ENCODE data around the gene ZBTB47. TPM values are rescaled to one million over a fixed set of nuclear protein-coding genes. Genes with fewer than 3 reads are reported as not detected.

The ZBTB47 gene
- total RNA-seq, 4 donors from 2014 or later: 10.0 to 44.1 (median 19.7) TPM

GRCh38 chr3:42638339-42638842 is 15.1 kb upstream of the ZBTB47 start:
- Histone ChIP-seq H3K27ac (peak overlapping the region; percentile 9 to 49 (median 28)), H3K9me3 (no peaks in the 10 kb centered on the region), H3K4me3 (no peak overlapping the region), H3K4me1 (peaks cover 0 to 13% (median 0%) of the 10 kb centered on the region in 4 donors), H3K27me3 (no peaks in the 10 kb centered on the region), H3K36me3 (peaks cover 0 to 79% (median 39%) of the 10 kb centered on the region in 4 donors)
- 48 to 64% methylated on average over 5 to 6 of the region's 6 CpGs for WGBS, 2 donors (ENCODE audit: low coverage in 1 of 2)
- no peak for TF ChIP-seq CTCF (IDR thresholded peaks at IDR 0.05)
- no peak for TF ChIP-seq EP300 (IDR thresholded peaks at IDR 0.05; ENCODE audit: low read depth)
- TF ChIP-seq POLR2AphosphoS5 (IDR thresholded peaks at IDR 0.05): no peak
- TF ChIP-seq POLR2A (IDR thresholded peaks at IDR 0.05): no peak
- no peak for DNase-seq
- in situ Hi-C loops (cut with MboI; ENCODE audit: low pct_ligation_motif_present in 1 of 4, low pct_unique_long_range_greater_than_20kb in 1 of 4, low sequenced_read_pairs in 3 of 4) (no loop called here), intact Hi-C loops (cut with DNase I; ENCODE audit: low total_unique reads) (no loop called here)

- H3K27ac ChIP-seq: peak overlapping the region in 2 of 4 donors; percentile 45 to 49
- no peaks in the 10 kb centered on the region for H3K27me3 ChIP-seq
- in situ Hi-C loops (cut with MboI; ENCODE audit: low pct_ligation_motif_present in 1 of 4, low pct_unique_long_range_greater_than_20kb in 1 of 4, low sequenced_read_pairs in 3 of 4): no loop called here
- TF ChIP-seq POLR2A (IDR thresholded peaks at IDR 0.05) (no peak), EP300 (IDR thresholded peaks at IDR 0.05; ENCODE audit: low read depth) (no peak), CTCF (IDR thresholded peaks at IDR 0.05) (no peak), POLR2AphosphoS5 (IDR thresholded peaks at IDR 0.05) (no peak)
- intact Hi-C loops (cut with DNase I; ENCODE audit: low total_unique reads): no loop called here
- H3K9me3 ChIP-seq: no peaks in the 10 kb centered on the region
- peaks cover 0 to 79% (median 39%) of the 10 kb centered on the region in 4 donors for H3K36me3 ChIP-seq
- H3K4me3 ChIP-seq: no peak overlapping the region
- DNase-seq: no peak
- WGBS, 2 donors (ENCODE audit: low coverage in 1 of 2): 83% methylated on average over 6 of the region's 6 CpGs
- peaks cover 0 to 13% (median 0%) of the 10 kb centered on the region in 4 donors for H3K4me1 ChIP-seq
Observed at GRCh38 chr3:42639192-42639591, 14.3 kb upstream of the ZBTB47 start.

- no peaks in the 10 kb centered on the region for H3K27me3 ChIP-seq
- no peak for DNase-seq
- TF ChIP-seq CTCF (IDR thresholded peaks at IDR 0.05): no peak
- TF ChIP-seq POLR2AphosphoS5 (IDR thresholded peaks at IDR 0.05): no peak
- no peak for TF ChIP-seq EP300 (IDR thresholded peaks at IDR 0.05; ENCODE audit: low read depth)
- TF ChIP-seq POLR2A (IDR thresholded peaks at IDR 0.05): no peak
- no peak overlapping the region for H3K27ac ChIP-seq
- in situ Hi-C loops (cut with MboI; ENCODE audit: low pct_ligation_motif_present in 1 of 4, low pct_unique_long_range_greater_than_20kb in 1 of 4, low sequenced_read_pairs in 3 of 4) (no loop called here), intact Hi-C loops (cut with DNase I; ENCODE audit: low total_unique reads) (no loop called here)
- H3K4me1 ChIP-seq: peaks cover 0 to 13% (median 0%) of the 10 kb centered on the region in 4 donors
- no peaks in the 10 kb centered on the region for H3K9me3 ChIP-seq
- no peak overlapping the region for H3K4me3 ChIP-seq
- peaks cover 0 to 78% (median 39%) of the 10 kb centered on the region in 4 donors for H3K36me3 ChIP-seq
Observed at GRCh38 chr3:42640129-42640528, 13.4 kb upstream of the ZBTB47 start.

GRCh38 chr3:42640771-42641370 is 12.6 kb upstream of the ZBTB47 start:
- no peak overlapping the region for H3K4me3 ChIP-seq
- H3K9me3 ChIP-seq: no peaks in the 10 kb centered on the region
- peaks cover 0 to 79% (median 38%) of the 10 kb centered on the region in 4 donors for H3K36me3 ChIP-seq
- peaks cover 0 to 13% (median 0%) of the 10 kb centered on the region in 4 donors for H3K4me1 ChIP-seq
- H3K27me3 ChIP-seq: no peaks in the 10 kb centered on the region
- 76 to 92% methylated on average over 2 to 6 of the region's 6 CpGs for WGBS, 2 donors (ENCODE audit: low coverage in 1 of 2)
- no peak overlapping the region for H3K27ac ChIP-seq
- DNase-seq: no peak
- TF ChIP-seq CTCF (IDR thresholded peaks at IDR 0.05): no peak
- TF ChIP-seq EP300 (IDR thresholded peaks at IDR 0.05; ENCODE audit: low read depth): no peak
- no peak for TF ChIP-seq POLR2AphosphoS5 (IDR thresholded peaks at IDR 0.05)
- TF ChIP-seq POLR2A (IDR thresholded peaks at IDR 0.05): no peak
- intact Hi-C loops (cut with DNase I; ENCODE audit: low total_unique reads) (no loop called here), in situ Hi-C loops (cut with MboI; ENCODE audit: low pct_ligation_motif_present in 1 of 4, low pct_unique_long_range_greater_than_20kb in 1 of 4, low sequenced_read_pairs in 3 of 4) (no loop called here)
